CD4-positive, alpha-beta T cell treated with Interleukin-10 for 1 hour (primary cell): ENCODE measurements around the gene IRF2BP2.
A peak's percentile ranks its signal among the peaks of the same experiment; 100 is the strongest.

Experiments
- DNase-seq: peaks from one replicate; pipeline ENCODE4 v3.0.0-alpha.2; 2020

Gene IRF2BP2

DNA sequence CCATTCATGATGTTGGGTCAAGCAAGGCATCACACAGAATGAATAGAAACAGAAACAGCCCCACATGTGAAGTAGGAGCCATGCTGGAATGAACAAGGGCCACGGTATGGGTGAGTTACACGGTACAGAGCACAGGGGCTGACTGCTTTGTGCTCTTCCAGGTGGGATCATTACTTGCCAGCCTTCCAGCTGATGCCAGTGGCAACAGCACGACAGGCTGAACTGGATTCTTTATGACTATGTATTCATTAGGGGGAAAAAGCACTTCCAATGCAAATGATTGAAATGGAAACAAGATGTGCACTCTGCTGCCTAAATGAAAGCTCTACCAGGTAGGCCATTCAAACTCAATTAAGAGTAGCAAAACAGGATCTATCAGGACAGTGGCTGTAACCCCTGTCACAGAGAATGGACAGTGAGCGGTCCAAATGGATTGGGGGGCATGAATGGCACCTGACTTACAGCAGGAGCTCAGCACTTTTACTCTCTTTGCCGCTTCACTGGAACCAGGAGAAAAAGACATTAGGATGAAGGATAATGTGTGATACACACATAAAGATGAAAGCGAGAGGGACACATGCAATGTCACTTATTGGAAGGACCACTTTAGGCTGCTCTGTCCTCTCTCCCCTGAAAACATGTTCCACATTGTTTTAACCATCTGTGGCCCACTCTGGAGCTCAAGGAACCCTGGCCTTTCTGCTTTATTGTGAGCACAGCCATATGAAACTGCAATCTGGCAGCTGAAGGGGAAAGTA is 23.4 kb upstream of the IRF2BP2 start:
- no peak for DNase-seq

DNA sequence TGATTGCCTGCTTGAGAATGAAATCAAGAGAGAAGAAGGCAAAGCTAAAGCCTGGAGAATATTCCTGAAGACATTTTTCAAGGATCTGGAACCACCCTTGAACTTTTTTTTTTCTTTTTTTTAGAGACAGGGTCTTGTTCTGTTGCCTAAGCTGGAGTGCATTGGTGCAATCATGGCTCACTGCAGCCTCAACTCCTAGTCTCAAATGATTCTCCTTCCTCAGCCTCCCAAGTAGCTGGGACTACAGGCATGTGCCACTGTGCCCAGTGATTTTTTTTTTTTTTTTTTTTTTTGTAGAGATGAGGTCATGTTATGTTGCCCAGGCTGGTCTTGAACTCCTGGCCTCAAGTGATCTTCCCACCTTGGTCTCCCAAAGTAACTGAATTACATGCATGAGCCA is 22.2 kb upstream of the IRF2BP2 start:
- DNase-seq = no peak

DNA sequence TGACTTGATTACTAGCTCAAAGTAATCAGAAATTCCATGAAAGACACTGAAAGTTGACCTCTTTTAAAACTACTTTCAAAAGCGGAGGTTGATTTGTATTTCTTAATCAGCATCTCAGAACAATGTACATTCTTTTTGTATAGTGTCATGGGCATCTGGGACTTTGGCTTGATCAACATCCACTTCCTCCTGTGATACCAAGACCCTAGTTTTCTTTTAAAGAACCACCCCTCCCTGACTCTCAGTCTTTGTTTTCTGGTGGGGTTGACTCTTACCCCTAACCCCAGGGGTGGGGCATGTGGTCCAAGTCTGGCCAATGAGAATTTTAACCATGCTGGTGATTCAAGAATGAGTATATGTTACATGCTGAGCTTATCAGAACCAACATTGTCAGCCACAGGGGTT is 21.7 kb upstream of the IRF2BP2 start:
- DNase-seq = no peak

DNA sequence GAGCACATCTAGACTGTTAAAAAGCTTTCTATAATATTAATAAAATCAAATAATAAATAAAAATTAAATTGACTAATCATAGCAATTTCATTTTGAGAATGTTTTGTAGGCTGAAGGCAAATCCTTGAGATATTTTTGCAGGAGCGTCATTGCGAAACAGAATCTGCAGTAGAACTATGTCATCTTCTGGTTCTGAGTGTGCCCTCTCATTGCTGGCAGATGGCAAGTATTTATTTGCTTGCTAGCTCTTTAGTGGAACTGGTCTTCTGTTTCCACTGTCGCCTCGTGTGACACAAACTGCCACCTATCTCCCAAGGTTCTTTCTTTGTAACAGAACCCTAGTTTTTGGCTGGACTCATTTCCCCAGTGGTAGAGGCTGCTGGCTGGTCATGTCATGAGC is 19.0 kb upstream of the IRF2BP2 start:
- no peak for DNase-seq

DNA sequence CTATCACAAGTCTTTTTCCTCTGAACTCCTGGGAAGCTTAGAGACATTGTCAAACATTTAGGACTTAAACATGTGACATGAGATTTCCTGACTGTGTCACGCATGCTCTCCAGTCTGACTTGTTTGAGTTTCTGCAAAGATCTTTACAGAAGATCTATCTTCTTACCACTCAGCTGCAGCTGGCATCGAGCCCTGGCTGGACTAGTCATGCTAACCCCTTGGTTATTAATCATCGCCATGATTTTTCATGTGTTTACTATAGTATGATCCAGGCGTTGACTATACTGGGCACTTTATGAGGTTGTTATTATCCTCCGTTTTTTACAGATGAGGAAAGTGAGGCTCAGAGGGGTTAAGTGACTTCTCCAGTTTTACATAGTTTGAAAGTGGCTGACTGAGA is 18.1 kb upstream of the IRF2BP2 start:
- DNase-seq = no peak

DNA sequence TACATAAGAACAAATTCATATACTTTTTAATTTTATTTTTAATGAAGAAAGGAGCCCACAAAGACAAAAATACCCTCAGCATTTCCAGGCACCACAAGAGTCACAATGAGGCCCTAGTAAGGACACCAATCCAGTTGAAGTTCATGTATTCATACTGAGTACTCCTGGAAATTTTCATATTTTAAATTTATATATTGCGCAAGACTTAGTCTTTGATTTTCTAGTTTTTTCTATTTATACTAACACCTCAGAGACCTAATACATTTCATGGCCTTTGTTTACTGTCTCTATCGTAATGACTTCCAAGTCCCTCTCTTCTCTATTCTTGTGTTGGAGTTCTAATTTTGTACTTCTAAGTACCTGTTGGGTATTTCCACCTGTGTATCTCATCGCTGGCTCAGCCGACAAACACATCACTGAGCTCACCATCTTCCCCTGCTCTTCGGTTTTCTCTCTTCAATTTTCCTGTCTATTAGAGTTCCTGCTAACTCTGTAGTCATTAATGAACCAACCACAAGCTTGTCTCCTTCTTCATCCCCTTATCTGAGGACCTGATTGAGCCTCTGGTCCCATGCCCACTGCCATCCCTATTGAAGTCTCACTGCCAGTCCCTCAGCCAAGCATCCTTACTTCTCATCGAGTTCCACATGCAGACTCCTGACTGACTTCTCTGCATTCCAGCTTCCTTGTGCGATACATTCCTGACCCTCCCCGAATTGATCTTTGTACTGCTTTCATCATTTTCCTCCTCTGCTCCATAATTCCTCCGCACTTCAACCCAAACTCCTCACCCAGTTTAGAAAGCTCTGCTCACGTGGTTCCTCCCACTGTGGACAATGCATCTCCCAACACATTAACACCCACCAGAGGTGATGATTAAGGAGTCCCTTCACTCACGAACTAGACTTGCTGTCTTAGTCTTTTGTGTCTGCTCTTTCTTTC is 17.3 kb upstream of the IRF2BP2 start:
- DNase-seq = no peak

DNA sequence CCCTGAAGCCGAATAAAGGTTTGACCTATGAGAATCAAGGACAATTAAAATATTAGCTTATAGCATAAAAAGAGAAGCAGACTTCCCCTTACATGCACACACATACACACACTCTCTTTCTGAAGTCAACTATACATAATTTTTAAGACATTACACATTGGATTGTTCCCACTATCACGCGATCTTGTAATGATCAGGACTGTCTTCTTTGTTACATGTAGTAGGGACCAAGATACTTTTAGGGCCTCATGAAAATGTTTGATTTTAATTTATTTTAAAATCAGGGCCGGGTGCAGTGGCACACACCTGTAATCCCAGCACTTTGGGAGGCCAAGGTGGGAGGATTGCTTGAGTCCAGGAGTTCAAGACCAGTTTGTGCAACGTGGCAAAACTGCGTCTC is 16.4 kb upstream of the IRF2BP2 start:
- DNase-seq = no peak

DNA sequence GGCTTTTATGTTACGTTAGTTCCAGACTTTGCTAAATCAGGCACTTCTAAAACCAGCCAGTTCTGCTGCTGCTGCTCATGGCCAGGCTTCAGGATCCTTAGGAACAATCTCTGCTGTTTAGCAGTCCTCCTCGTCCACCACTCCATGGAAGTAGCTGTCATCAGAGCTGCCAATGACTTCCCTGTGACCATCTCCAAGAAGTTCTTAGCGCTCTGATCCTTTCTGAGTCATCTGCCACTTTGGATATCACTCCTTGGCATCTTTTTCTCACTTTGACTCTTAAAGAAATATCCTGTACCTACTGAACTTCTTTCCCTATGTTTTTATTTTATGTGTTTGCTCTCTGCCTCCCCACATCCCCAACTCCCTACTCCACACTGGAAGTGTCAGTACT is 14.7 kb upstream of the IRF2BP2 start:
- no peak for DNase-seq

DNA sequence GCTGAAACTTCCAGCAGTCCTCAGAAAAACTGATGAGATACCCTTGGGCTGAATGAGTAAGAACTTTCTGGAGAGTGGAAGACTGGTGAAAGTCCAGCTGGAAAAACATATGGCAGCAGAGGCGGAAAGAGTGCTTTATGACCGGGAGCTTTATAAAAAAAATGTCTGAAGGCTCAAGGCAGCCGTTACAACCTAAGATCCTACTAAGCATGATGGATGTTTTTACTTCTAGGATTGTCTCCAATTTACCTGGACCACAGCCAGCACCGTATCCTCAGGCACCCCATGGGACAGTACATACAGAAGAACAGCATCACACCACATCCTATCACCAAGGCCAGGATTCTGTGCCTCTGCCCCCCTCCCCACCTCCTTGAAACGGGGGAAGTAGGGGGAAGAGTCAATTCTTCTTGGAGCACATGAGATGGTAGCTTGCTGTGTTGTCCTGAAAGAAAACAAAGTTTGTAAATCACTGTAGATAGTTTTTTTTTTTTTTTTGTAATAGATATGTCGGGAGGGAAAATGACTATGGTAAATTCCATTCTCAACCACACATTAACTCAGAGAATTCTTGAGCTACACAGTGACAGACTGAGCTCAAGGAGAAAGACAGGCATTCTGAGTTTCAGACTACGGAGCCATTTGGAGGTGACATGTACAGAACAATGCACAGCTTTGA is 11.8 kb upstream of the IRF2BP2 start:
- DNase-seq = no peak

DNA sequence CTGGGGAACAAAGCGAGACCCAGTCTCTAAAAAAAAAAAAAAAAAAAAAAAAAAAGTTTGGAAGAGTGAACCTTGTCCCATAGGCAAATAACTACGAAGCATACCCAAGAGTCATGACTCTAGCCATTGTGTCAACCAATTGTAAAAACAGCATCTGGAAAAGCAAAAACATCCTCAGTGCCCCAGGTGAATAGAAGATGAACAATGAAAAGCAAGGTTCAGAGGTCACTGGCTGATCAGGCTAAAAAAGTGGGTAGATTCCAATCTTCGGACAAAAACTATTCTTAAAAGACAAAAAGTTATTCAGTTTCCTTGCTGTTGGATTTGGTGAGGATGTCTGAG is 11.1 kb upstream of the IRF2BP2 start:
- no peak for DNase-seq

DNA sequence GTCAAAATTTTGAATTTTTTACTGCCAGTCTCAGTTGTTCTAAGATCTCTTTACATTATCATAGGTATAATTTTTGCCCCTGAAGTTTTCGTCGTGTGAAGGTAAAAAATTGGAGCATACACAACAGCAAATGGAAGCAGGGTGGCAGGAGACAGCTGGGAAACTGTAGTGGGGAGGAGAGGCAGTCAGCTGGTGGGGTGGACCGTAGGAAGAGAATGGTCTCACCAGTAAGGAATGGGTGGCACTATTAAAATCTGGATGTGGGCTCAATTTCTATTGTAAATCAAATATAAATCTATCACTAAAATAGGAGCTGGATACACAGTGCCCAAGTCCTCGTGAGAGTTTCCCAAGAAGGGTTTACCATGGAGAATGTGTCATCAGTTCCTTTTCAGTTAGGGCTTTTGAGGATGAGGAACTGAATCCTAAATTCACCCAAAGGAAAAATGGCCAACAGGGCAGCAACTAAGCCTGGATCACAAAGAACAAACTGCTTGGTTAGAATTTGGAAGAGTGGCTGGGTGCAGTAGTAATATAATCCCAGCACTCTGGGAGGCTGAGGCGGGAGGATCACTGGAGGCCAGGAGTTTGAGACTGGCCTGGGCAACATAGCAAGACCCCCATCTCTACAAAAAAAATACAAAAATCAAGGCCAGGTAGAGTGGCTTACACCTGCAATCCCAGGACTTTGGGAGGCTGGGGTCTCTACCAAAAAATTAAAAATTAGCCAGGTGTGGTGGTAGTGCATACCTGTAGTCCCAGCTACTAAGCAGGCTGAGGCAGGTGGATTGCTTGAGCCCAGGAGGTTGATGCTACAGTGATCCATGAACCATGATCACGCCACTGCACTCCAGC is 10.5 kb upstream of the IRF2BP2 start:
- no peak for DNase-seq

DNA sequence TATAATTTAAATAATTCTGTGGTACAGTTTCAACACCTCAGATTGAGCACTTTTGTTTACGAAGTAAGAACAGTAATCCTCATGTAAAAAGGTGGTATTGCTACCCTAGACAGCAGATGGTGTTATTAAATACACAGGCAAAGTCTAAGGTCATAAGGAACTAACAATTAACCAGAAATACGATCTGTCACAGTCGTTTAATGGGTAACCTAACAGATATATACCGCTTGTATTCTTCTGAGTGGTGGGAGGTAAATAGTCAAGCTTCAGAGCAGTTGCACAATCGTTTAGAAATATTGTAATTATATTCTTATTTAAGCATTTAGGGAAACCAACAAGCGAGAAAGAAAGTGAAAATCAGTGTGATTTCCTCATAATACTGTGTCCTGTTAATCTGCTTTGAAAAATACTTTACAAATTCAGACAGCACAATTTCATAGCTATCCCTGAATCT is 9.8 kb upstream of the IRF2BP2 start:
- DNase-seq = no peak

DNA sequence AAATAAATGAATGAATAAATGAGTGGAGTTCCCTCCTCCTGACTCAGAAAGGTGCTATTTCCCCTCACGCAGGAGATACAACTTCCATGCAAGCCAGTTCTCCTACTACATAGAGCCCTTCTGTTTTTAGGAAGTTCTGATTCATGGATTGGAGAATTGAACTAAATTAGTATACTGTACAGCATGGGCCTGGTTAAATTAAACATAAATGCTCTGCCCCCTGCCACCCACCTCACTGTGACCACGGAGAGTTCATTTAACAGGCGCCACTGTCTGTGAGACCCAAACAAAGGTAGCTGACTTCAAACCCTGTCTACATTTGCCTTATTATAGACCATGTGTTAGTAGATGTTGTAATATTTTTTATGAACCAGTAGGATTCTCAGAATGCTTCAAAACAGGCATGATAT is 9.1 kb upstream of the IRF2BP2 start:
- DNase-seq = no peak

DNA sequence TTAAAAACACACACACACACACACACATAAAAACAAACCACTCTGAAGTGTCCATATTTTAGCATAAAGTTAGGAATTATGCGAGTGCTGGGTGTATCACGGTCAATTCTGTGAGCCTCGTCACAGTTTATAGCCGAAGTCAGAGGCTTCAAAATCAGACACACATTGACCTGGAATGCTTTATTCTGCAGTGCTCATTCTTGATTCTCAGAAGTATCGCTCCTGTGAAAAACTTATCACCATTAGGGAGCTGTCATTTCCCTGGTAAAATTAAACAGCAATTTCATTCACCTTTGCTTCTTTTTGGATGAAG is 8.7 kb upstream of the IRF2BP2 start:
- no peak for DNase-seq

DNA sequence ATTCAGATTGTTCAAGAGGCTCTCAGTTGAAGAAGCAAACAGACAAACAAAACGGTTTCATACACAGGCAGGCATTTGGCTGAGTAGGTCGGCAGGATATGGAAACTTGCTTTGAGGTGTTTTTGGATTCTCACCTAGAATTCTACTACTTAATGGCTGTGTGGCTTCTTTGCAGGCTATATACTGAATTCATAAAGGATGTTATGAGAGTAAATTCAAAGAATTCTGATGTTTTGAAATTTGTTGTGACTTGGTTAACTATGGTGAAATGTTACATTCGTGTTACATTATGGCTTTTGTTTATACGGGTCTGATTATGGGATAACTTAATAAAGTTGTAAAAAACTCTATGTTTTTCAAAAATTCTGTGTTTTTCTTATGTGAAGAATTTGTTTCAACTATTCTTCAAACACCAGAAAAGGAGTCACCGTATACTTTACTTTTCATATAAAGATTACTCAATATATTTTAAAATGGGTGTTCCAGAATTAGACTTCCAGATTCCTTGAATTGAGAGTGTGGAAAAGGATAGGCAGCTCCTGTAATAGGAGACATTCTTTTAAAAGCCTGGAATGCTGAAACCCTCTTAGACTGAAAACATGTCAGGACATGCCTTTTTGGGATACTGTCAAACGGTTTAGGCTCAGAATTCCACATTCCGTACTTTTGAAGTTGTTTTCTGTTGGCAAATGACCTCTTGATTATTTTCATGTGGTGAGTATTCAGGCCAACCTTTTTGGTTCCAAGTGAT is 8.2 kb upstream of the IRF2BP2 start:
- DNase-seq = no peak

DNA sequence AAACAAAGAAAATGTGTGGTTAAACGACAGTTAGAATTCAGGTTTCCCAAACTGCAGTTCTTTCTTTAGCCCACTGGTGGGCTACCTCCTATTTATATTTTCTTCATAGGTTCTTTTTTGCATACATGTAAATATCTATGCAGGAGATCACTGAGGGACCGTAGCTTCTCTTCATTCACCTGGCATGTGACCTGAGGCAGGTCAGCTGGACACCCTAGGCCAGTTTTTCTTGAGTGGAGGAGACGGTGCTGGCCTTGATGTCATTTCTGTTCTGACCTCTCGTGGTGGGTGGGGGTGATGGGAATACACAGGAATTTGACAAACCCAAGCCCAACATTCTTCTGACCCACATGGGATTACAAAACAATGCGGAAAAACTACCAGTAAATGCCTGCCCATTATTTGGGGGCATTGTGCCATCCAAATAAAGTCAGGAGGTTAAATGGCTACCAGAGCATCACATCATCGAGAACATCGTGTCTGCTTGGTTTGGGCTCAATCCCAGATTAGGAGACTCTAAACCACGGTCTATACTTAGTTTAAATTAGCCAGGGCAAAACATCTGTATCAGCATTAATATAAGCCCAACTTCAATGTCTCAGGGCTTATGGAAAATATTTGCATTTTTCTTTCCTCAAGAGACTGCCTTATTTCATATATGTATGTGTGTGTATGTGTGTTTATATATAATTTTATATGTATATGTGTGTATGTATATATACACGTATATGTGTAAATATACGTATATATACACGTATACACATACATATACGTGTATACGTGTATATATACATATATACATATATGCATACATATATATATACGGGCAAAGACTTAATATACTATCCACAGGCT is 7.4 kb upstream of the IRF2BP2 start:
- DNase-seq = no peak

DNA sequence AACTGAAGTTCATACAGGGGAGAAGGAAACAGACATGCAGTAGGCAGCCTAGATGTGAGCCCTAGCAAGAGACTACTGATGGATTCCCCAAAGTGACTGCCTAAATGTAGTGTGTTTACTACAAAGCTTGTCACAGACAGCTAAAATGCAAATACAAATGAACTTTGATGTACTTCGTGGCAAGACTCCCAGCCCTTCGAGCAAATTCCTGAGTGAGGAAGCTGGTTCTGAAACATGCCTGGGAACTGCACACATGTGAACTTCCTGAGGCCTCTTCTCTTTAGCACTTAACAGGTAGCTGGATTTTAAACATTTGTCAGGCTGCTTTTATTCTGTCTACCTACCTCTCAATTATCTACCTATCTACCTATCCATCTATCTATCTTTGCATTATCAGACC is 6.7 kb upstream of the IRF2BP2 start:
- no peak for DNase-seq

DNA sequence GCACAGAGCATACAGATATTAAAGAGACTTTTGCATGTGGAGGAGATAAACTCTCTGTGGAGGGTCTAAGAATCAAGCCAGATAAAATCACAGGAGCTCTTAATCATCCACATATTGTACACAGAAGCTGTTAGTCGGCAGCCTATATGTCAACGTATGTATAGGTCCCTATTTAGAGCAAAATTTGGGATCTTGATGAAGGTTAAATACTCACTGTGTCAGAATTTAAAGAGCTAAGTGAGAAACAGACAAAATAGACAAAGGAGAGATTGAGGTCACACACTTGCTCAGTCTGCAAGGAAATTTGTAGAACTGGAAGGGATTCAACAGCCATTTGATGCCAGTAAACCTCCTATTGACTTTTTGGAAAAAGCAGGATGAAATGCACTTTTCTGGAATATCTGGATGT is 4.1 kb upstream of the IRF2BP2 start:
- DNase-seq = no peak

DNA sequence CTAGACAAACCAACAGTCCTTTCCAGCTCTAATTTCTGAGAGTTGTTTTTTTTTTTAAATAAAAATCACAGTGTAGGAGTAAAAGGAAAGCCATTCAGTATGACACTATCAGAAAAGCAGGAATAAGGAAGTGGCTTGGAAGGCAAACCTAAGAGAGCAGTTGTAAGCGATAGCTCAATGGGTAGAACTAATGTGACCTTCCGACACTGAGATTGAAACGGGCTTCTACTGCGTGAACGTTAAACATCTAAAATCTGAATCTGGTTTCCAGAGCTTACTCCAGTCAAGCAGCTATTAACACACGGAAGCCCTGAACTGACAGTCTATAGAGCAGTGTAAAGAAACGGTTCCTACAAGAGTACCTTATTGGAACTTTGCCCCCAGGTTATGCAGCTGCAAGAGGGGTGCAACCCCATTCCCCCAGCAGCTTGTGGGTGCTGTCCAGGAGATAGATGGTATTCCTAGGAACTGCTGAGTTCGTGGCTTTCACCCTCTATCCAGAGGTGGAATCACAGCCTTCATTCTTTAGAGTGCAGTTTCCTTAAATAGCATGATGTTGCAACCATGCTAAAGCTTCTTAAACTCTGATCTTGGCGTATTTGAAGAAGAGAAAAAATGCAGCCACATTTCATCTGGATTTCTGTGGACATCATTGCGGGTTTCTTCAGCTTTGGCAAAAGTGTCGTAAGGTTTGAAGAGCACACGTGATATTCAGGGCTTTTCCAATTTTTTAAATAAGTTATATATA is 3.3 kb upstream of the IRF2BP2 start:
- DNase-seq = peak; percentile 12

DNA sequence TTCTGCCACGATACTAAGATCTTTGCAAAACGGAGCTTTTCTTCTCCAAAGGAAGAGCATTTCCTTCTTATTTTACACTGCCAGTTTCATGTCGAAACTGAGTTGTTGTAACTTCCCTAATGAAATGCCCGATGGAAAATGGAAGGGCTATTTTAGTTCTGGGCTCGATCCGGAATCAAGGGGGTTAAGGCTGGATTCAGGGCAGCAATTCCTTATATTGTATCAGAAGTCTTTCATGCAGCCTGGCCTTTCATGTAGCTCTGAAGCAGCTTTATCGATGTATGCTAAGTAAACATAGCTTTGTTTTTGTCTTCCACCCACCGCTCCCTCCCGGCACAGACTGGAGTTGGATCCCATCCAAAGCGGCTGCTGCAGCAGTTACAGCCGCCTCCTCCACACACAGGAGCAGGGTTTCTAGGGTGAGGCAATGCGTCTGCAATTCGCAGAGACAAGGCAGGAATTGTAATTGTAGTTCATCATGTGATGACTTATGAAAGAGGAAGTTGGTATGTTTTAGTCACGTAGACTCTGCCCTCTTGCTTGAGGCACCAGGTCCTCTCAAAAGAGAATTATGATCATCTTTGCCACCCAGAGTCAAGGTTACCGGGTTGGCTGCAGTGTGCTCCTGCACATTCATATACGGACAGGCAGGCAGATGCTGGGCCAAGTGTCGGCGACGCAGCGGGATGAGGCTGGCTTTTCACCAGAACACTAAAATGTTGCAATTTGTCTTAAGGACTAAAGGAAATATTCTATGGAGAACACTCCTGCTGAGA is 2.6 kb upstream of the IRF2BP2 start:
- peak; percentile 80 for DNase-seq
